Measurements from ENCODE around the gene TKT. TPM values are rescaled to one million over a fixed set of nuclear protein-coding genes. Genes with fewer than 3 reads are reported as not detected.
"Not testable (repeated sequence)": the region's sequence is repeated elsewhere in the genome, so short reads cannot be mapped to it uniquely, and the experiment has no call there.

Gene TKT
- polyA plus RNA-seq, 1 experiment, result 220 TPM

GRCh38 chr3:53273146-53273670 lies 17.4 kb upstream of the TKT start:
- DNase-seq (ENCODE audit: low read depth, low spot score), result no peak
- H3K27me3 ChIP-seq (ENCODE audit: control insufficient read depth, insufficient read depth, low read length), result no peaks in the 10 kb centered on the region
- H3K9me3 ChIP-seq (ENCODE audit: control insufficient read depth, insufficient read depth, low read length), result no peaks in the 10 kb centered on the region
- POLR2A ChIA-PET, result interaction anchor here (1.0 kb wide), 1 partner anchor 21 kb away, joined by 3 read pairs; no protein-coding TSS in a partner anchor
- H3K4me3 ChIP-seq (ENCODE audit: low read depth, low read length), result no peak overlapping the region
- H3K27ac ChIP-seq (ENCODE audit: low read depth, low read length), result no peak overlapping the region
- CTCF ChIA-PET, result interaction anchor here (0.6 kb wide), 1 partner anchor 159 kb away, joined by 3 read pairs; no protein-coding TSS in a partner anchor
- TF ChIP-seq, protein P1, sequence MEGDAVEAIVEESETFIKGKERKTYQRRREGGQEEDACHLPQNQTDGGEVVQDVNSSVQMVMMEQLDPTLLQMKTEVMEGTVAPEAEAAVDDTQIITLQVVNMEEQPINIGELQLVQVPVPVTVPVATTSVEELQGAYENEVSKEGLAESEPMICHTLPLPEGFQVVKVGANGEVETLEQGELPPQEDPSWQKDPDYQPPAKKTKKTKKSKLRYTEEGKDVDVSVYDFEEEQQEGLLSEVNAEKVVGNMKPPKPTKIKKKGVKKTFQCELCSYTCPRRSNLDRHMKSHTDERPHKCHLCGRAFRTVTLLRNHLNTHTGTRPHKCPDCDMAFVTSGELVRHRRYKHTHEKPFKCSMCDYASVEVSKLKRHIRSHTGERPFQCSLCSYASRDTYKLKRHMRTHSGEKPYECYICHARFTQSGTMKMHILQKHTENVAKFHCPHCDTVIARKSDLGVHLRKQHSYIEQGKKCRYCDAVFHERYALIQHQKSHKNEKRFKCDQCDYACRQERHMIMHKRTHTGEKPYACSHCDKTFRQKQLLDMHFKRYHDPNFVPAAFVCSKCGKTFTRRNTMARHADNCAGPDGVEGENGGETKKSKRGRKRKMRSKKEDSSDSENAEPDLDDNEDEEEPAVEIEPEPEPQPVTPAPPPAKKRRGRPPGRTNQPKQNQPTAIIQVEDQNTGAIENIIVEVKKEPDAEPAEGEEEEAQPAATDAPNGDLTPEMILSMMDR (IDR thresholded peaks at IDR 0.05; ENCODE audit: low read depth, low read length), result no peak

GRCh38 chr3:53269888-53270880 lies 14.4 kb upstream of the TKT start:
- peak overlapping the region; percentile 100 for H3K27ac ChIP-seq (ENCODE audit: low read depth, low read length)
- peak; percentile 89 for DNase-seq (ENCODE audit: low read depth, low spot score)
- ChIA-PET CTCF (interaction anchor here (0.9 to 1.6 kb wide), 4 partner anchors 11 to 156 kb away, joined by 3 to 4 read pairs (median 3); no protein-coding TSS in a partner anchor), POLR2A (interaction anchor here (0.6 to 1.3 kb wide), 5 partner anchors 9 to 550 kb away, joined by 3 to 13 read pairs (median 3); partner anchors contain the start of genes DCP1A and TKT)
- H3K27me3 ChIP-seq (ENCODE audit: control insufficient read depth, insufficient read depth, low read length), result no peaks in the 10 kb centered on the region
- H3K9me3 ChIP-seq (ENCODE audit: control insufficient read depth, insufficient read depth, low read length), result no peaks in the 10 kb centered on the region
- TF ChIP-seq, protein P1 (IDR thresholded peaks at IDR 0.05; ENCODE audit: low read depth, low read length), result no peak
- H3K4me3 ChIP-seq (ENCODE audit: low read depth, low read length), result no peak overlapping the region

DNA sequence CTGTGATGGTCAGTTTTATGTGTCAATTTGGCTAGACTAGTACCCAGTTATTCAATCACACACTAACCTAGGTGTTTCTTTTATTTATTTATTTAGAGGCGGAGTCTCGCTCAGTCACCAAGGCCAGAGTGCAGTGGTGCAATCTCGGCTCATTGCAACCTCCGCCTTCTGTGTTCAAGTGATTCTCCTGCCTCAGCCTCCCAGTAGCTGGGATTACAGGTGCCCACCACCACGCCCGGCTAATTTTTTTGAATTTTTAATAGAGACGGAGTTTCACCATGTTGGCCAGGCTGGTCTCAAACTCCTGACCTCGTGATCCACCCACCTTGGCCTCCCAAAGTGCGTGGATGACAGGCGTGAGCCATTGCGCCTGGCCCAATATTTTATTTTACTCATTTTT lies 13.4 kb upstream of the TKT start:
- peak overlapping the region; percentile 100 for H3K27ac ChIP-seq (ENCODE audit: low read depth, low read length)
- H3K27me3 ChIP-seq (ENCODE audit: control insufficient read depth, insufficient read depth, low read length); H3K4me3 ChIP-seq (ENCODE audit: low read depth, low read length); DNase-seq (ENCODE audit: low read depth, low spot score); H3K9me3 ChIP-seq (ENCODE audit: control insufficient read depth, insufficient read depth, low read length): not testable (repeated sequence)
- ChIA-PET CTCF (interaction anchor here (0.6 kb wide), 1 partner anchor 32 kb away, joined by 4 read pairs; no protein-coding TSS in a partner anchor), POLR2A (interaction anchor here (0.7 kb wide), 1 partner anchor 14 kb away, joined by 9 read pairs; the partner anchor contains the start of gene TKT)

GRCh38 chr3:53267766-53268165 lies 11.9 kb upstream of the TKT start:
- ChIA-PET POLR2A (no interaction called here), CTCF (interaction anchor here (0.6 kb wide), 2 partner anchors 17 to 138 kb away, joined by 3 read pairs; no protein-coding TSS in a partner anchor)
- H3K27me3 ChIP-seq (ENCODE audit: control insufficient read depth, insufficient read depth, low read length), result no peaks in the 10 kb centered on the region
- no peak for DNase-seq (ENCODE audit: low read depth, low spot score)
- no peaks in the 10 kb centered on the region for H3K9me3 ChIP-seq (ENCODE audit: control insufficient read depth, insufficient read depth, low read length)
- H3K27ac ChIP-seq (ENCODE audit: low read depth, low read length), result no peak overlapping the region
- no peak overlapping the region for H3K4me3 ChIP-seq (ENCODE audit: low read depth, low read length)
- TF ChIP-seq, protein P1 (IDR thresholded peaks at IDR 0.05; ENCODE audit: low read depth, low read length), result no peak

DNA sequence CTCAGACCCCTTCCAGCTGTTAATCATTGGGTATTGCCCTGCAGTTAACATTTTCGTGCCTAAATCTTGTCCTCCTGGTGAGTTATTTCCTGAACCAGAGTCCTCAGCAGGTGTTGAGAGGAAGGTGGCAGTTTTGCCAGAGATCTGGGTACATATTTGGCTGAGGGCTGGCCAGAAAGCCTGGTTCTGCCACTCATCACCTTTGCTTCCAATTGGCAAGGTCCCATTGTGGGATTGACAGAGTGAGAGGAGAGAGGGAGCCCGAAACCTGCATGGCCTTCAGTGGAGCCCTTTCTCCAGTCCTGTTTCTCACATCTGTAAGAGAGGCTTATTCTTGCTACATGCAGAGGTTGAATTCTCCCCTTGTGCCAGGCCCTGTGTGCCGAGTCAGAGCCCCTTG lies 8.9 kb upstream of the TKT start:
- ChIA-PET CTCF (interaction anchor here (0.6 kb wide), 2 partner anchors 10 to 1601 kb away, joined by 6 read pairs; no protein-coding TSS in a partner anchor), POLR2A (no interaction called here)
- DNase-seq (ENCODE audit: low read depth, low spot score), result no peak
- Histone ChIP-seq H3K27me3 (ENCODE audit: control insufficient read depth, insufficient read depth, low read length) (no peaks in the 10 kb centered on the region), H3K27ac (ENCODE audit: low read depth, low read length) (no peak overlapping the region), H3K4me3 (ENCODE audit: low read depth, low read length) (no peak overlapping the region), H3K9me3 (ENCODE audit: control insufficient read depth, insufficient read depth, low read length) (no peaks in the 10 kb centered on the region)
- TF ChIP-seq, protein P1 (IDR thresholded peaks at IDR 0.05; ENCODE audit: low read depth, low read length), result no peak

All from AG04450 (cell line).